SK-N-SH (cell line): Measurements from ENCODE around the gene KLHL12.
"Not testable (repeated sequence)": the region's sequence is repeated elsewhere in the genome, so short reads cannot be mapped to it uniquely, and the experiment has no call there.

Experiments used
- CTCF ChIP-seq: fragments of 200-600 bp; sonication (generic); IDR thresholded peaks from 2 replicates; pipeline ENCODE4 v1.6.1; 2017; ENCODE audit warnings: antibody characterized with exemption, mild to moderate bottlenecking, moderate library complexity
- EP300 ChIP-seq, 2 experiments: IDR thresholded peaks; 2 replicates each; pipeline versions ENCODE4 v1.4.0 to v1.6.1; 2012; ENCODE audit warnings: borderline replicate concordance in 1 of 2, low read depth in 1 of 2, low read length in 1 of 2
- GABPA ChIP-seq: IDR thresholded peaks from 2 replicates; pipeline ENCODE4 v1.4.0; 2012; ENCODE audit warnings: low read depth, mild to moderate bottlenecking
- JUND ChIP-seq: IDR thresholded peaks from 2 replicates; pipeline ENCODE4 v1.4.0; 2012
- MAX ChIP-seq: IDR thresholded peaks from 2 replicates; pipeline ENCODE4 v1.4.0; 2012; ENCODE audit warnings: low read depth
- NFIC ChIP-seq: IDR thresholded peaks from 2 replicates; pipeline ENCODE4 v1.4.0; 2012; ENCODE audit warnings: borderline replicate concordance
- POLR2AphosphoS5 ChIP-seq: IDR thresholded peaks from 2 replicates; pipeline ENCODE4 v1.6.1; 2012; ENCODE audit warnings: low read depth, low read length
- RAD21 ChIP-seq: IDR thresholded peaks from 2 replicates; pipeline ENCODE4 v1.6.1; 2012; ENCODE audit warnings: mild to moderate bottlenecking, low read length
- REST ChIP-seq: IDR thresholded peaks from 2 replicates; pipeline ENCODE4 v1.6.1; 2012; ENCODE audit warnings: mild to moderate bottlenecking, low read depth, low read length, moderate library complexity
- TAF1 ChIP-seq: IDR thresholded peaks from 2 replicates; pipeline ENCODE4 v1.6.1; 2012; ENCODE audit warnings: low read depth, mild to moderate bottlenecking, low read length, moderate library complexity, borderline replicate concordance
- TEAD4 ChIP-seq: IDR thresholded peaks from 2 replicates; pipeline ENCODE4 v1.4.0; 2012; ENCODE audit warnings: mild to moderate bottlenecking, borderline replicate concordance; ENCODE audit not compliant: insufficient read depth
- USF1 ChIP-seq: IDR thresholded peaks from 2 replicates; pipeline ENCODE4 v1.4.0; 2012; ENCODE audit warnings: low read depth, borderline replicate concordance

GRCh38 chr1:202912476-202912875 is 14.6 kb downstream of the KLHL12 start:
- not testable (repeated sequence) for TF ChIP-seq JUND; REST; CTCF; POLR2AphosphoS5; GABPA; NFIC; MAX; TEAD4; RAD21; USF1; TAF1; EP300 (IDR thresholded peaks at IDR 0.05; ENCODE audit: borderline replicate concordance in 1 of 2, low read depth in 1 of 2, low read length in 1 of 2)
